Gastrocnemius medialis (tissue), 4 donors: ENCODE measurements around the gene BCL10. TPM values are rescaled to one million over a fixed set of nuclear protein-coding genes. Genes with fewer than 3 reads are reported as not detected.

Experiments
- ATAC-seq, 2 donors: fragments of 150-250 bp; one replicate each; pipeline ENCODE4 v1.9.1; 2016
- DNase-seq, 2 donors: peaks; one replicate each; pipeline ENCODE4 v3.0.0-alpha.2; 2019
- H3K27ac ChIP-seq, 4 donors: fragments of 200-600 bp; sonication (generic); 1 replicate in 1 of 4; 2 replicates in 3 of 4; pipeline ENCODE4 v1.5.1; 2016 to 2018; ENCODE audit warnings: mild to moderate bottlenecking in 2 of 4, moderate library complexity in 1 of 4
- H3K27me3 ChIP-seq, 3 donors: fragments of 200-600 bp; sonication (generic) in 2 of 3; 1 replicate in 1 of 3; 2 replicates in 2 of 3; pipeline versions ENCODE4 v1.5.1 to v1.6.0; 2016 to 2019; ENCODE audit warnings: mild to moderate bottlenecking in 1 of 3, moderate library complexity in 1 of 3
- H3K36me3 ChIP-seq, 2 donors: fragments of 200-600 bp; sonication (generic) in 1 of 2; one replicate each; pipeline ENCODE4 v1.5.1; 2017 to 2018
- H3K4me1 ChIP-seq, 2 donors: fragments of 200-600 bp; sonication (generic) in 1 of 2; one replicate each; pipeline ENCODE4 v1.5.1; 2016 to 2017; ENCODE audit warnings: mild to moderate bottlenecking in 2 of 2
- H3K4me3 ChIP-seq, 4 donors: fragments of 200-600 bp; sonication (generic) in 3 of 4; 1 replicate in 1 of 4; 2 replicates in 3 of 4; pipeline ENCODE4 v1.5.1; 2016 to 2019; ENCODE audit warnings: mild to moderate bottlenecking in 2 of 4
- H3K9me3 ChIP-seq, 3 donors: fragments of 200-600 bp; sonication (generic) in 2 of 3; 1 replicate in 1 of 3; 2 replicates in 2 of 3; pipeline ENCODE4 v1.5.1; 2016 to 2019
- CTCF ChIP-seq, 5 experiments: fragments of 450-650 bp in 3 of 5; fragments of 200-600 bp in 2 of 5; sonication (generic) in 2 of 5; IDR thresholded peaks in 4 of 5; conservative IDR thresholded peaks in 1 of 5; 1 replicate in 4 of 5; 2 replicates in 1 of 5; pipeline ENCODE4 v1.5.1; 2016 to 2019; ENCODE audit warnings: antibody characterized with exemption in 5 of 5, mild to moderate bottlenecking in 3 of 5, moderate library complexity in 3 of 5
- POLR2A ChIP-seq, 2 donors: fragments of 450-650 bp; IDR thresholded peaks; one replicate each; pipeline ENCODE4 v1.6.1; 2017; ENCODE audit warnings: antibody characterized with exemption in 2 of 2, mild to moderate bottlenecking in 2 of 2, moderate library complexity in 2 of 2
- in situ Hi-C, 4 donors: fragments of 200-750 bp; cut with MboI; loops; one replicate each; pipeline versions ENCODE4 v1.15.0 to v1.8.0; 2017; ENCODE audit warnings: low sequenced_read_pairs in 4 of 4
- intact Hi-C: fragments of 100-400 bp; cut with DNase I; formaldehyde crosslinking; loops from one replicate; pipeline ENCODE4 v1.15.1; 2023; ENCODE audit warnings: low total_unique reads
- total RNA-seq, 4 donors: library from RNA; depleted of rRNA; stranded (reverse); fragments of >200 nt; gene quantifications; one replicate each; pipeline versions ENCODE4 v1.1.0 to v1.2.3, GENCODE V29; 2016

BCL10 gene
- total RNA-seq, 4 donors from 2014 or later: 4.3 to 6.4 (median 5.4) TPM

DNA sequence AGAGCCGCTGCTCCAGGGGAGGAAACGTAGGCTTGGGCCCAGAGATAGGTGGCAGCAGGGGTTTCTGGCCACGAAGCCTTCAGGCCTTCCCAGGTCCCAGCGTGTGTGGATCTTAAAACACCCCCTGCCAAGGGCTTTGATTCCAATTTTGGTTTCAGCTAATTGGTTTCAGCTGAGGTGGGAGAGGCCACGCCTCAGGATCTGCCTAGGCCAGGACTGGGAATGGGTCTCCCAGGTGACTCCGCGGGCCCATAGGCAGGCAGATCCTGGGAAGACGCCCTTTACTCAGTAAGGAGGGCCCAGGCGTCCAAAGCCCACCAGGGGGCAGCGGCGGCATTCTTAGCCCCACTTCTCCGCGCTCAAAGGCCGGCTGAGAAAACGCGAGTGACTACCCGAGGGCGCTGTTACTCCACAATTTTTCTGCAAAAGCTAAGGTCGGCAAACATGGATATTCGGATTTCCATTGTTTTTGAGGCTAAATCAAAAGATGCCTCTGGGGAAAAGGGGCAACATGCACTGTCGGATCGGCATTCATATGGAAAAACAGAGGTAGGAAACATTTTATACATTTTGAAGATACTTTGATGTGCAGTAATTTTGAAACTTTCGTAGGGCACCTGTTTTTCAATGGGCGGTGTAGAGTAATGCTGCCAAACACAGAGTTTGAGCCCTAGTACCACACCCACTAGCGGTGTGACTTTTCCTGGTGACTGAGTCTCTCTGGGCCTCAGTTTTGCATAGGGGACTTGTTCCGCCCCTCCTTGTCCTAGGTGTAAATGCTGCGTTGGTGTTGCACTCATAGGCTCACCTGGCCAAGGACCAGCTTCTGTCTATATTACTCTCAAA lies 31.8 kb upstream of the BCL10 start:
- DNase-seq (peak; percentile 68 to 78), ATAC-seq (peak; percentile 93 to 99)
- no peak for TF ChIP-seq POLR2A (IDR thresholded peaks at IDR 0.05)
- peak; percentile 92 to 99 (median 95) for TF ChIP-seq CTCF (IDR thresholded peaks at IDR 0.05 in 4 of 5, conservative IDR thresholded peaks at IDR 0.05 in 1 of 5)
- in situ Hi-C loops: loop anchor here in 2 of 4 donors (5.0 to 25.0 kb wide), 5 partner anchors 89 to 579 kb away; partner anchors contain the start of gene CCN1 (in 1 of the 2)
- H3K27me3 ChIP-seq: no peaks in the 10 kb centered on the region
- H3K9me3 ChIP-seq: no peaks in the 10 kb centered on the region
- no peak overlapping the region for H3K27ac ChIP-seq
- H3K36me3 ChIP-seq: no peaks in the 10 kb centered on the region
- peak overlapping the region in 2 of 4 donors; percentile 10 to 48 for H3K4me3 ChIP-seq
- H3K4me1 ChIP-seq: peaks cover 7 to 16% of the 10 kb centered on the region in 2 donors
- intact Hi-C loops: loop anchor here (1.0 to 5.0 kb wide), 6 partner anchors 36 to 399 kb away; partner anchors contain the start of gene ZNHIT6

DNA sequence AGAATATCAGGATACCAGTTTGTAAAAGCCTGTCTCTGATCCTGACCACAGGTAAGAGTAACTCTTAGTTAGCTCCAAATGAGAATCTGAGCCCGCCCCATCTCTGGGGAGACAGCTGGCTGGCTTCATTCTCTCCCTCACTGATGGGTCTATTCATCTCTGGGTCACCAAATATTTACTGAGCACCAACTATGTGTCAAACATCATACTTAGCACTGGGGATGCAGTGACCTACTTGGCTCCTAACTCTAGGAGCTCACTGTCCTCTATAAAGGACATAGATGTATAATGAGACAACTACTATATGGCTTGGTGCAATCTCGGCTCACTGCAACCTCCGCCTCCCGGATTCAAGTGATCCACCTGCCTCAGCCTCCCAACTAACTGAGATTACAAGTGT lies 29.8 kb upstream of the BCL10 start:
- intact Hi-C loops: loop anchor here (5.0 kb wide), 2 partner anchors 111 to 401 kb away; partner anchors contain the start of gene ZNHIT6
- no peak for TF ChIP-seq POLR2A (IDR thresholded peaks at IDR 0.05)
- no peak for TF ChIP-seq CTCF (IDR thresholded peaks at IDR 0.05 in 4 of 5, conservative IDR thresholded peaks at IDR 0.05 in 1 of 5)
- H3K36me3 ChIP-seq: no peaks in the 10 kb centered on the region
- H3K4me1 ChIP-seq: peaks cover 5 to 13% of the 10 kb centered on the region in 2 donors
- ATAC-seq (no peak), DNase-seq (no peak)
- no peak overlapping the region for H3K27ac ChIP-seq
- no peaks in the 10 kb centered on the region for H3K9me3 ChIP-seq
- no peaks in the 10 kb centered on the region for H3K27me3 ChIP-seq
- in situ Hi-C loops: loop anchor here in 2 of 4 donors (5.0 to 25.0 kb wide), 5 partner anchors 91 to 581 kb away; partner anchors contain the start of gene CCN1 (in 1 of the 2)
- H3K4me3 ChIP-seq: no peak overlapping the region

- intact Hi-C loops: no loop called here
- Histone ChIP-seq H3K4me3 (no peak overlapping the region), H3K36me3 (no peaks in the 10 kb centered on the region), H3K9me3 (no peaks in the 10 kb centered on the region), H3K27me3 (no peaks in the 10 kb centered on the region), H3K27ac (no peak overlapping the region), H3K4me1 (peaks cover 3 to 8% of the 10 kb centered on the region in 2 donors)
- in situ Hi-C loops: loop anchor here in 2 of 4 donors (10.0 to 25.0 kb wide), 4 partner anchors 191 to 584 kb away; partner anchors contain the start of gene CCN1 (in 1 of the 2)
- no peak for ATAC-seq
- no peak for DNase-seq
- no peak for TF ChIP-seq POLR2A (IDR thresholded peaks at IDR 0.05)
- TF ChIP-seq CTCF (IDR thresholded peaks at IDR 0.05 in 4 of 5, conservative IDR thresholded peaks at IDR 0.05 in 1 of 5): no peak
Measured at GRCh38 chr1:85303440-85304162, 27.2 kb upstream of the BCL10 start.

DNA sequence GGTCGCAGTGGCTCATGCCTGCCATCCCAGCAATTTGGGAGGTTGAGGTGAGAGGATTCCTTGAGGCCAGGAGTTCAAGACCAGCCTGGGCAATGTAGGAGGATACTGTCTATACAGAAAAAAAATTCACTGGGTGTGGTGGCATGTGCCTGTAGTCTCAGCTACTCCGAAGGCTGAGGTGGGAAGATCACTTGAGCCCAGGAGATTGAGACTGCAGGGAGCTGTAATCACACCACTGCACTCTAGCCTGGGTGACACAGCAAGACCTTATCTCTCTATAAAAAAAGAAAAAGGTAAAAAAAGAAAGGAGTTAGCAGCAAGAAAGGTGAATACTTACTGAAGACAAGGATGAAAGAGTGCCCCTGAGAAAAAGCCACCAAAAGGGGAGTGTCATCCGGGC lies 23.7 kb upstream of the BCL10 start:
- TF ChIP-seq CTCF (IDR thresholded peaks at IDR 0.05 in 4 of 5, conservative IDR thresholded peaks at IDR 0.05 in 1 of 5) (no peak), POLR2A (IDR thresholded peaks at IDR 0.05) (no peak)
- Histone ChIP-seq H3K36me3 (no peaks in the 10 kb centered on the region), H3K27me3 (no peaks in the 10 kb centered on the region), H3K27ac (no peak overlapping the region), H3K4me1 (peaks cover 0 to 12% of the 10 kb centered on the region in 2 donors), H3K9me3 (no peaks in the 10 kb centered on the region), H3K4me3 (no peak overlapping the region)
- ATAC-seq (no peak), DNase-seq (no peak)
- in situ Hi-C loops (loop anchor here in 2 of 4 donors (10.0 to 25.0 kb wide), 4 partner anchors 195 to 587 kb away; partner anchors contain the start of gene CCN1 (in 1 of the 2)), intact Hi-C loops (no loop called here)
